Measurements from ENCODE around the gene CHRNA9.
A peak's percentile ranks its signal among the peaks of the same experiment; 100 is the strongest.

The CHRNA9 gene

GRCh38 chr4:40337523-40337922 is 2.4 kb downstream of the CHRNA9 start:
- no peak for DNase-seq (ENCODE audit: low spot score)

- DNase-seq (ENCODE audit: low spot score): no peak
These were observed 4.9 kb downstream of the CHRNA9 start for GRCh38 chr4:40340030-40340429.

- DNase-seq (ENCODE audit: low spot score): no peak
These were observed 12.3 kb downstream of the CHRNA9 start for GRCh38 chr4:40347472-40347871.

GRCh38 chr4:40348000-40348399 is 12.9 kb downstream of the CHRNA9 start:
- no peak for DNase-seq (ENCODE audit: low spot score)

- DNase-seq (ENCODE audit: low spot score): peak; percentile 69
These were observed 14.5 kb downstream of the CHRNA9 start for GRCh38 chr4:40349561-40350198.

GRCh38 chr4:40350627-40351227 is 15.6 kb downstream of the CHRNA9 start:
- no peak for DNase-seq (ENCODE audit: low spot score)

GRCh38 chr4:40354158-40354557 is 19.0 kb downstream of the CHRNA9 start:
- no peak for DNase-seq (ENCODE audit: low spot score)

GRCh38 chr4:40355131-40355530 is 20.0 kb downstream of the CHRNA9 start:
- no peak for DNase-seq (ENCODE audit: low spot score)

GRCh38 chr4:40357738-40358137 is 22.6 kb downstream of the CHRNA9 start:
- no peak for DNase-seq (ENCODE audit: low spot score)

GRCh38 chr4:40361338-40361737 is 26.2 kb downstream of the CHRNA9 start:
- no peak for DNase-seq (ENCODE audit: low spot score)

GRCh38 chr4:40363382-40363920 is 28.3 kb downstream of the CHRNA9 start:
- DNase-seq (ENCODE audit: low spot score): no peak

- DNase-seq (ENCODE audit: low spot score): no peak
These were observed 28.8 kb downstream of the CHRNA9 start for GRCh38 chr4:40363945-40364344.

GRCh38 chr4:40365766-40366165 is 30.6 kb downstream of the CHRNA9 start:
- DNase-seq (ENCODE audit: low spot score): no peak

GRCh38 chr4:40367451-40367850 is 32.3 kb downstream of the CHRNA9 start:
- no peak for DNase-seq (ENCODE audit: low spot score)

GRCh38 chr4:40369437-40370274 is 34.5 kb downstream of the CHRNA9 start:
- DNase-seq (ENCODE audit: low spot score): no peak

GRCh38 chr4:40372651-40373050 is 37.5 kb downstream of the CHRNA9 start:
- DNase-seq (ENCODE audit: low spot score): no peak

GRCh38 chr4:40373636-40374035 is 38.5 kb downstream of the CHRNA9 start:
- DNase-seq (ENCODE audit: low spot score): no peak

GRCh38 chr4:40375095-40375494 is 40.0 kb downstream of the CHRNA9 start:
- DNase-seq (ENCODE audit: low spot score): no peak

GRCh38 chr4:40375620-40376019 is 40.5 kb downstream of the CHRNA9 start:
- no peak for DNase-seq (ENCODE audit: low spot score)

GRCh38 chr4:40377512-40378365 is 42.6 kb downstream of the CHRNA9 start:
- no peak for DNase-seq (ENCODE audit: low spot score)

- no peak for DNase-seq (ENCODE audit: low spot score)
These were observed 43.5 kb downstream of the CHRNA9 start for GRCh38 chr4:40378619-40379018.

GRCh38 chr4:40379248-40379647 is 44.1 kb downstream of the CHRNA9 start:
- no peak for DNase-seq (ENCODE audit: low spot score)

Measured in RKO (cell line).